NCI-H1930 (cell line): ENCODE measurements around the gene MLF2.

Source experiments
- DNase-seq, 2 experiments: peaks; one replicate each; lab custom pipeline; 2025; lab: John Stamatoyannopoulos, UW

Gene MLF2

GRCh38 chr12:6778574-6779550 lies 25.9 kb upstream of the MLF2 start:
- peak; percentile 92 to 94 for DNase-seq

- DNase-seq, result no peak
These were observed 25.3 kb upstream of the MLF2 start for GRCh38 chr12:6778217-6778573.

GRCh38 chr12:6777386-6777785 lies 24.4 kb upstream of the MLF2 start:
- no peak for DNase-seq

GRCh38 chr12:6775185-6776174 lies 22.5 kb upstream of the MLF2 start:
- no peak for DNase-seq

GRCh38 chr12:6774499-6775062 lies 21.6 kb upstream of the MLF2 start:
- no peak for DNase-seq

GRCh38 chr12:6773590-6774351 lies 20.8 kb upstream of the MLF2 start:
- DNase-seq, result no peak

- DNase-seq, result no peak
These were observed 20.0 kb upstream of the MLF2 start for GRCh38 chr12:6772726-6773589.

GRCh38 chr12:6772331-6772695 lies 19.4 kb upstream of the MLF2 start, which contains the start of gene LAG3:
TSS of gene LAG3 (plus strand) at chr12:6772520. CDS start at chr12:6772853, 333 bp downstream.
- no peak for DNase-seq

- DNase-seq, result no peak
These were observed 18.8 kb upstream of the MLF2 start for GRCh38 chr12:6771509-6772330.

- DNase-seq, result no peak
These were observed 18.2 kb upstream of the MLF2 start for GRCh38 chr12:6771091-6771495.

- DNase-seq, result no peak
These were observed 17.7 kb upstream of the MLF2 start for GRCh38 chr12:6770600-6770999.

- no peak for DNase-seq
These were observed 17.2 kb upstream of the MLF2 start for GRCh38 chr12:6770094-6770493.

- DNase-seq, result no peak
These were observed 16.7 kb upstream of the MLF2 start for GRCh38 chr12:6769666-6770065.

- no peak for DNase-seq
These were observed 16.0 kb upstream of the MLF2 start for GRCh38 chr12:6768990-6769389.

GRCh38 chr12:6768437-6768914 lies 15.5 kb upstream of the MLF2 start:
- DNase-seq, result no peak

GRCh38 chr12:6767353-6768319 lies 14.7 kb upstream of the MLF2 start:
- DNase-seq, result no peak

GRCh38 chr12:6766651-6767349 lies 13.9 kb upstream of the MLF2 start:
- DNase-seq, result peak; percentile 57 to 78
